GM21786 (cell line): ENCODE results near the gene TMEM52.
A peak's percentile ranks its signal among the peaks of the same experiment; 100 is the strongest.

Experiments used
- ATAC-seq: cut with Tn5 transposase; IDR thresholded peaks from one replicate; pipeline ENCODE4 v1.9.1; 2021; ENCODE audit not compliant: unreplicated experiment

TMEM52 gene

DNA sequence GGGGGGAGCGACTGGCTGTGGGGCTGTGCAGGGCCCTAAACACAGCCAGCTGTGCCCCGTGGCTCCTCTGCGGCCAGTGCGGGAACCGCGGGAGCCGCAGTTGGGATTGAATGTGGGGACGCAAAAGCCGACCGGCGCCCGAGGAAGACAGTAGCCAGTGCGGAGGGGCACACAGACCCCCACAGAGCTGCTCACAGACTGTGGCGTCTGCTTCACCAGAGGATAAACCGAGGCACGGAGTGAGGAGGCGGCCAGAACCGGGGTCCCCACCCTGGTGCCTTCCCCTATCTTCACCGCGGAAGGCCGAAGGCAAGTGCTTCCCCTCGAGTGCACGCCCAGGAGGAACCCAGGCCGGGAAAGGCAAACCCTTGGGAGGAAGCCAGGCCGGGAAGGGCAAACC, 8.7 kb upstream of the TMEM52 start:
- no peak for ATAC-seq

DNA sequence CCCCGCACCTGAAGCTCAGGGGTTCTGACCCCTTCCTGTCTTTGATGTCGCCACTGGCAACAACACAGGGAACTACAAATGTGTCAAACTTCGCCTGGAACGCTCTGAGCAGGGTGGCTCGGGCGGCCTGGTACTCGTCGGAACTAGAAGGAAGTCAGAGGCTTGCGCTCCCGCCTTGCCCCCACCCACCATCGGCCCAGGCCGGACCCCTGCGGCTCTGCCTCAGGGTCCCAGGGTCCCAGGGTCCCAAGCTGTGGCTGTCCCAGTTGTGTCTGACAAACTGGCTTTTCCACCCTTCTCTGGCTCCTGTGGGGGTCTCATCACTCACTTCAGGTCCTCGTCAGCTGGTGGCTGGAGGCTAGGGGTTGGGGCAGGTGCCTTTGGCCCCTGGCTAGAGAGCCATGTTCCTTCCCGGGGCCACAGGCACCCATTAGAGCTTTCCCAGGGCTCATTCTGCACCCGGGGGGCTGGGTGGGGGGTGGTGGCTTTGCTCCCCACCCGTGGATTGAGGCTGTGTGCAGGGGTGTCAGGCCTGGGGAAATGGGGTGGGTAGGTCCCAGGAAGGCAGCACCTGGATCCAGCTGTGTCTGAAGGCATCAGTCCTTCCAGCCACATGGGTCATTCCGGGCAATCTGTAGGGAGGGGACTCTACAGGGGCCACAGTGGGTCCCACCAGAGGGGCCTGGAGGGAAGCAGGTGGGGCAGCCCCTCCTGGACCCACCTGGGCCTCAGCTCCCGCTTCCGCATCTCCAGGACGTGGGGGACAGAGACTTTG, 8.0 kb upstream of the TMEM52 start:
- ATAC-seq: no peak

DNA sequence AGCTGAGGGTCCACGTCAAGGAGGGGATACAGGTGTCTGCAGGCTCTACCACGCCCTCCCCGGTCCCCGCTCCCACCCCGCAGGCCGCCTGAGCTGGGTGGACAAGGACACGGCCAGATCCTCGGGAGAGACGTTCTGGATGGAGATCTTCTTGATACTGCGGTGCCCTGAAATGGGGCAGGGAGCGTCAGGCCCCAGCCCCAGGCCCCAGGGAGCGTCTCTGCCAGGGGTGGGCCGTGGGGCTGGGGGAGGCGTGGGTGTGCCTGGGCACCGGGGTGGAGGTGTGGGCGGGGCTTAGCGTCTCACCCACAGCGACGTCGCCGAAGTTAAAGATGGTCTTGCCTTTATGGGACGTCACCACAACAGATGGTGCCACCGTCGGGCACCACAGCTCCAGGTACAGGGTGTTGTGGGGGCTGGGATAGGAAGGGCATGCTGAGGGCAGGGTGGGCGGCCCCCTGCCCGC, 7.3 kb upstream of the TMEM52 start:
- ATAC-seq: no peak

DNA sequence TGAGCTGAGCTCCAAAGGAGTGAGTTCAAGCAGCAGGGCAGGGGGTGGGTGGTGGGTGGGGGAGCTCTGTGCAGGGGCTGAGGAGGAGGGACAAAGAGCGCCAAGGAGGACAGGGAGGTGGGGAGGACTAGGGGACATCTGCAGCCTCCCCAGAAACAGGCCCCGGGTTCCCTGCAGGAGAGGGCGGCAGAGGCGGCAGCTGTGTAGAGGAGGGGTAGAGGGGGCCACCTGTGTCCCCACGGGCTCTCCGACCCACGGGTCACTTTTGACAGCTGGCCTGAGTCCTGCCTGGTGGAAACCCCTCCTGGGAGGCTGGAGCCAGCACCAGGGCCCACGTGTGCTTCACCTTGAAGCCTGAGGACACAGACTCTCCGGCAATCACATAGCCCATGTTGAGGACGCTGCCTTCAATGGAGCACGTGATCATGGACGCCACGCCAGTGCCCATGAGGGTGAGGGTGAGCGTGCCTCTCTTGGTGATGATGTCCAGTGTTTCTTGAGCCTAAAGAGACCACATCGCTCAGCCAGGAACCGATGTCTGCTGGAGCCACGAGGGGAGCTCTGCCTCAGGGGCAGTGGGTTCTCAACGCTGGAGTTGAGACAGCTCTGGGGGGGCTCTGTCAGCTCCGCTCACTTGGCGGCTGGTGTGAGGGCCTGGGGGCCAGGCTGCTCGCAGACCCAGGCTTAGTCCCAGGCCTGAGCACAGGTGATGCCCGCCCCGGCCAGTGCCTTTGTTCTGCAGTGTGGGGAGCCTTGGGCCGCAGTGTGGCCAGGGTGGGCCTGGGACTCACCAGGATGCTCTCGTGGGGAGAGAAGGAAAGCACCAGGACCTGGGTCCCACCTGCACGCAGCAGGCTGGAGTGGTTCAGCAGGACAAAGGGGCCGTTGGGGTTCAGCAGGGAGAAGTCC, 6.6 kb upstream of the TMEM52 start:
- no peak for ATAC-seq

DNA sequence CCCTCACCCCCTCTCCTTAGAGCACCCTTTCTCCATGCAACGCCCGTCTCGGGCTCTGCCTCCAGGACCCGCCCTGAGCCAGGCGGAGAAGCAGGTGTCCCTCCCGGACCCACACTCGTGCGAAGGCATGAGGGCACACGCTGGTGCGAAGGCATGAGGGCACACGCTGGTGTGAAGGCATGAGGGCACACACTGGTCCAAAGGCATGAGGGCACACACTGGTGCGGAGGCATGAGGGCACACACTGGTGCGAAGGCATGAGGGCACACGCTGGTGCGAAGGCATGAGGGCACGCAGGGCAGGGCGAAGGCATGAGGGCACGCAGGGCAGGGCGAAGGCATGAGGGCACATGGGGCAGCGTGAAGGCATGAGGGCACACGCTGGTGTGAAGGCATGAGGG, 5.8 kb upstream of the TMEM52 start:
- no peak for ATAC-seq

DNA sequence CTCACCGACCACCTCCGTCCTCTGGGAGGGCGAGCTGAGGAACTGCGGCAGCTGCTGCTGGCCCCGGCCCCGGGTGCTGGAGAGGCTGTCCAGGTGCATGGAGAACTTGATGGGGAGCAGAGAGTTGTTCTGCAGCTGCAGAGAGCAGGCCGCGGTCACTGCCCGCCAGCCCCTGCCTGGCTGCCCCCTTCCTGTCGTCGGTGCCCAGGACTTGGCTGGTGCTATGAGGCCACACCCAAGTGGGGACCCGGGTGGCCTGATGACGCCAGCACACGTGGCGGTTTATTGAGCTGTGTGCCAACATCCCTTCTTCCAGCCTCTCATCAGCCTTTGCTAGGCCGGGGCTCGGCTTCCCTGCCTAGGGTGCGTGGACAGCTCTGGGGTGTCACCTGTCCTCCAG, 5.3 kb upstream of the TMEM52 start:
- ATAC-seq: no peak

DNA sequence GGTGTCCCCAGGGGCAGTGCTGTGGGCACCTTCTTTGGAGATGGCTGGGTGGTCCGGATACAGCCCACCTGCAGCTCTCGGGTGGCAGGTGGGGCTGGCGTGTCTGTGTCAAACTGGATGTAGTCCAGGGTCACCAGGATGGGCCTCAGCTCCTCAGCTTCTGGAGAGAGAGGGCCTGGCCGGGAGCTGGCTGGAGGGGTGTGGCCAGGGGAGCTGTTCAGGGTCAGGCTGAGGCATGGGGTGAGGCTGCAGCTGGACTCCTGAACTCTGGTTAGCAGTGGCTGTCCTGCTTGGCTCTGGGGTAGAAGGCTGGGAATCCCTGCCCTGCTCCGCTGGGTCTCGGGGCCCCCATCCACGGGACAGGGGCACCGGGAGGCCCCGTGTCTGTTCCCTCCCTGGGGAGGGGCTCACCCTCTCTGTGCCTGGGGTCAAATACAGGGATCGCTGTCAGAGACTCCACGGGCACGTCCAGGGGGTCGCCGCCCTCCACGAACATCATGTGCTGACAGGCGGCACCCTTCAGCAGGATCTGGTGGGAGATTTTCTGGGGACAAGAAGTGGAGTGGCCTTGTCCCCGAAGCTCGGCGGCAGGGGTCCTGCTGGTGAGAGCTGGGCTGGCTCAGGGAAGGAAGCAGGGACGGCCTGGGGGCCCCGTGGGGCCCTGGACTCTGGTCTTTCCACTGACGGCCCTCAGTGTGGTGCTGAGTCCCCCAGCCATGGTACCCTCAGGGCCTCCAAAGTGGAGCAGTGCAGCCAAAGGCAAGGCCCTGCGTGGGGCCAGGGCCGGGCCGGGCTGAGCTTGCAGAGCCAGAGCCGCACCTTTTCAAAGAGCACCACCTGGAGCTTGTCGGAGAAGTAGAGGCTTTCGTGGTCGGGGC, 4.1 kb upstream of the TMEM52 start:
- no peak for ATAC-seq

DNA sequence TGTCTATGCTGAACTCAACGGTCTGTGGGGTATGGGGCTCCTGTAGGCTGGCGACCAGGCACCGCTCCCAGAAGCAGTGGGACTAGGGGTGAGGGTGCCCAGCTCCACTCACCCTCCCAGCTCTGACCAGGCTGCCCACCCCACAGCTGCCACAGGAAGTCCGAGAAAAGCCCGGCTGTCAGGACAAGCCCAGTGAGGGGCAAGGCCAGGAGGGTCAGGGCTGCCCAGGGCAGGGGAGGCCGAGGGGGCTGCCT, 3.5 kb upstream of the TMEM52 start:
- no peak for ATAC-seq

DNA sequence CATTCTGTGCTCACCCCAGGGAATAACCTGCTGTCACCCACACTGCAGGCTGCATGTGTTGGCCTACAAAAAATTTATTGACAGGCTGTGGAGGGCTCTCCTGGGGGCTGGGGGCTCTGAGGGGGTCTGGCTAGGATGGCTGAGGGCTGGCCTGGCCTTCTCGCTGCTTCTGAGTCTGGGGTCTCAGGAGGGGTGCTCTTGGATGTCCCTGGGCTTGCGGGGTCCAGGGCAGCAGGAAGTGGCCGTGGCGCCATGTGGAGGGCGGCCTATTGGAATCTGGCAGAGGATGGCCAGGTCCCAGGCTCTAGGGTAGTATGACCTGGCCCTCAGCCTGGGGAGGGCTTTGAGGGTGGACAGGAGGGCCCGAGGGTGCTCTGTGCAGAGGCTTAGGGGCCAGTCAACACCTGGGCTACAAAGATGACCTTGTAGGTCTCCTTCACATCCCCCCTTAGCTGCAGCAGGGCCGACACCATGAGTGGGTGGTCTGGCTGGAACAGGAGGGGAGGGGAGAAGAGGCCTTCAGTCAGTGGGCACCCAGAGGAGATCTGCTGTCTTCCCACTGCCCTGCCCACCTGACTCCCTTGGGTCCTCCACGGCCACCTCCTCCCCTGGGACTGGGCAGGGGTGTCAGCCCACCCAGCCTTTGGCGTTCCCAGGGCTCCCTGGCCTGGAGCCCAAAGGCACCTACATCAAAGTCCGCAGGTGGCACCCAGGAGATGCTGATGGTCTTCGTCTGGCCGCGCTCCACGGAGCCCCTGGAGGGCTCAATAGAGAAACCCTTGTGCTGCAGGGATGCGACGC, 3.0 kb upstream of the TMEM52 start:
- no peak for ATAC-seq

DNA sequence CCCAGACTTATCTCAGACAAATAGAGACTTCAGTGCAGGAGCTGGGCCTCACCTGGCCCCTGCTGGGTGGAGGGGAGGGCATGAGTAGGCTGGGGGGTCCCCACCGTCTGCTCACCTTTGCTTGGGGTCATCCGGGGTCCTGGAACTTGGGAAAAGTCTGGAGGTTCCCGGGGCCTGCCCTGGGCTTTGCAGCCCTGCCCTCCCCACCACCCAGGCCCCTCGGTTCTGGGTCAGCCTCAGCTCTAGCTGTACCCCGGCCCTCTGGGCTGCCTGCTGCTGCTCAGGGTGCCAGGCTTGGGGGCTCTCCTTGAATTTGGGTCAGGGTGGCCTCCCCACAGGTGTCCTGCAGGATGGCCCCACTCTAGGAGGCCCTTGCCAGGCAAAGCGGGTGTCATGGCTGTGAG, 2.4 kb upstream of the TMEM52 start:
- ATAC-seq: no peak

DNA sequence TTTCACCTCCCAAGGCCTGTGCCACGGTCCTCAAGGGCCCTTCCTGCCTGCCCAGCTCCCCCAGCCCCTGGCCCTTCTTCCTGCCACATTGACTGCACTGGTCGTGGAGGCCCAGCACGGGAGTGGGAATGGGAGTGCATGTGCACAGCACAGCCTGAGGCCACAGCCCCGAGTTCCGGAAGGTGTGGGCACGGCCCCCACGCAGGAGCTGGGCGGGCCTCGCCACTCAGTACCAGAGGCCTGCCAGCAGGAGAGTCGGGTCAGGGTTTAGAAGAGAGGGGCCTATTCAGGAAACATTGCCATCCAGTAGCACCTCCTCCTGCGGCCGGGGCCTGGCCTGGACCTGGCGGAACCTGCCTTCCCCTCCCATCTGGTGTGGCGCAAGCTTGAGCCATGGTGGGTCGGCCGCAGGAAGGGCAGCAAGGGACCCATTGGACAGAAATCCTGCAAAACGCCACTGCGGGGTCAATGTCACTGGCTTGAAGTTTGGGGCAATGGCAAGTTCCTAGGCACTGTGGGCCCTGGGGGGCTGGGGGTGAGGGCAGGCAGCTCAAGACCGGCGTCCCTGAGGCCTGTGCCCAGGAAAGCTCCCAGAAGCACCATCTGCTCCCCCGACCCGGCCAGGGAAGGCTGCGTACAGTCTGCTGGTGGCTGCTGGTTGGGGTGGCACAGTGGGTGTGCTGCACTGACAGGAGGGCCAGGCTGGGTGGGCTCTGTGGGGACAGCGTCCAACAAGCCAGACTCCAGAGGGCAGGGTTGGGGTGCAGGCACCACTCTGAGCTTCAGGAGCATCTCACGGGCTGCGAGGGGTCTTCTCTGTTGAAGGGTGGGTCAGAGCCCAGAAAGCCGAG, 1.8 kb upstream of the TMEM52 start:
- no peak for ATAC-seq

DNA sequence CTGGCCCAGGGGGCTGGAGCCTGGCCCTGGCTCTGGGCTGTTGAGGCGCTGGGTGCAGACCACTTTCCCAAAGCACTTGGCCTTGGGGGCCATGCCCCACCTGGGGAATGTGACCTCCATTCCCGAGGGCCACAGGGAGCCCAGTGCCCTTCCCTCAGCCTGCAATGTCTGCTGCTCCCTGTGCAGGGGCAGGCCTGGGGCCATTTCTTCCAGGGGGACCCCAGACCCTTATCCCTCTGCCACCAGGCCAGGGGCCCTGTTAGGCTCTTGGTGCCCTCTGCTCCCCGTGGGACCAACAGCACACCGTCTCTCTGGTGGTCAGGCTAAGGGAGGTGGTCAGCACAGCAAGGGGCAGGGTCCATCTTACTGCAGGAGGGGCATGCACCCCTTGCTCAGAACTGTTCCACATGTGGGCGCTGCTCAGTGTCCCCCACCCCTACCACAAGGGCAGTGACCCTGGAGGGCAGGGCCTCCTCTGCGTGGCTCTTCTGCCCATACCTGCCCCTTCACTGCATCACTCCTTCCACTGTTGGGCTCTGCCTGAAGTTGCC, 1.1 kb upstream of the TMEM52 start:
- ATAC-seq: no peak

DNA sequence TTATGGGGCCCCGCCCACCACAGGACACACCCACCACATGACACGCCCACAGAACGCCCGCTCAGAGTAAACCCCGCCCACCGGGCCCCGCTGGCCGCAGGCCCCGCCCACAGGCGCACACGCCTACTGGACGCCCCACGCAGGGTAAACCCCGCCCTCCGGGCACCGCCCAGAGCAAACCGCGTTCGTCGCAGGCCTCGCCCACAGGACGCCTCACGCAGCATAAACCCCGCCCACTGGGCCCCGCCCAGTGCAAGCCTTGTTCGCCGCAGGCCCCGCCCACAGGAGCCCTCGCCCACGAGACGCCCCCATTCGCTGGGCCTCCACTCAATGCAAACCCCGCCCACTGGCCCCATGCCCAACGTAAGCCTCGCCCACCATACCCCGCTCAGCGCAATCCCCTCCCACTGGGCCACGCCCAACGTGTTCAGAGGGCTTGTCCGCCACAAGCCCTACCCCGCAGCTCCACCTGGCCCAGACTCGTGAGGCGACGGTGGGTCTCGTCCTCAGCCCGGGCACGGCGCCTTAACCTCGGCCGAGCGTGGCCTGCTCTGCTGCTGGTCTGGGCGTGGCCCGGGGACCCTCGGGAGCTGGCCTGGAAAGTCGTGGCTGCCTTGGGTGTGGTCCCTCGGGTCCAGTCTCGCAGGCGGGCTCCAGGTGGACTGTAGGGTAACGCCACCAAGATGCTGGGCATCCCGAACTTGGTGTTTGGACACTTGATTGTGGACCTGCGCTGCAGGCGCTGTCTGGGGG, 401 bp upstream of the TMEM52 start:
- ATAC-seq: peak; percentile 84

DNA sequence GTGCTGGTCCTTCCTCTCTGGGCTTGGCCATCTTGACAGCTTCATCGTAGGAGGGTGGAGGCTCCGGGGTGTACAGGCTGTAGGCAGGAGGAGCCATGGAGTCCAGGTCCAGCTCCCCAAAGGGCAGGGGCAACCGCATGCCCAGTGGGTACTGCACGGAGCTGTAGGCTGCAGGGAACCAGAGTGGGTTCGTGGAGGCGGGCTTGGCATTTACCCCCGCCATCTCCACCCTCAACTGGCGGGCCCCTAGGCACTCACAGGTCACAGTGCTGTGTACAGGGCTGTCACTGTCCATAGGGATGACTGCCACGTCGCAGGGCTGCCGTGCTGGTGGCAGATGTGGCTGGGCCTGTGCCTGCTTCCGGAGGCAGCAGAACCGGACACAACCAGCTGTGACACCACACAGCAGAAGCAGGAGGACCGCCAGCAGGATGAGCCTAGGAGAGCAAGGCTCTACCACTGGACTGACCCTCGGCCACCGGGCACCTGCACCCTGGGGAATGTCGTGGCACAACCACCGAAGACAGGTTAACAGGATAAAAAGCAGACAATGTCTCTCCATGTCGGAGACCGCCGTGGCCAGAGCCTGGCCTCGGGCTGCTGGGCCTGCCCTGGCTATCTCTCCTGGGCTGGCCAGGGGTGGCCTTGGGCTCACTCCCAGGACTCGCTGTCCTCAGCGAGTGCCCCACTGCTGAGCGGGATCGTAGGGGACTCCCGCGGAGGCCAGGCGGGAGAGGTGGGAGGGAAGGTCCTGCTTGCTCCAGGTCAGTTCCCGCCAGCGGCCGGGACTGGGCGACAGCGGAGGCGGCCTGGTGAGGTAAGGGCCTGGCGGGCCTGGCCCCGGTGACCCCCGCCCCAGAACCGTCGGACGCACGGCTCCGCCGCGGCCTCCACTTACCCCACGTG, 831 bp downstream of the TMEM52 start:
- no peak for ATAC-seq

DNA sequence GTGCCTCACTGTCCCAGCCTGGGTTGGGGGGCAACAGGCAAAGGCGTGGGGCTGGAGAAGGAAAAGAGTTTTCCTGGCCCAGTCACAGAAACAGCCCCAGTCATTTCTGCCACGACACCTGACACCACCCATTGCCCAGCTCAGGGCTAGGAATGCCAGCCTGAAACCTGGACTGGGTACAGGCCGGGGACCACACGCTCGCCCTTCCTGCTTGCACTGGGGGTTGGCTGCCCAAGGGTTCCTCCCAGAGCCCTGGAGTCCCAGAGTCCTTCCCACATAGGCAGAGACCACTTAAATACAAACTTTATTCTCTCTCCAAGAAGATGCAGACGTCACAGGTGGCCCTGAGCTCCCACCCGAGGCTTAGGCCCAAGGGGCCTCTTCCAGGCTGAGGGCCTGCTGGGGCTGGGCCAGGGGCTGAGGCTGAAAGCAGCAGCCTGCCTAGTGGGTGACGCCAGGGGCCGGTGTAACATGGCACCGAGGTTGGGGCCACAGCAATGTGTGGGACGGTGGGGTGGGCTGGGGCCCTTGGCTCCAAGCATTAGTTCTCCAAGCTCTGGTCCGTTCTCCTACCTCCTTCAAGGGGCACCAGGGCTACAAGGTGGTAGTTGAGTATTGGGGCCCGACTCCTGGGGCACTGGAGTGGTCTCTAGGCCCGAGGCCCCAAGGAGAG, 1.6 kb downstream of the TMEM52 start:
- no peak for ATAC-seq

DNA sequence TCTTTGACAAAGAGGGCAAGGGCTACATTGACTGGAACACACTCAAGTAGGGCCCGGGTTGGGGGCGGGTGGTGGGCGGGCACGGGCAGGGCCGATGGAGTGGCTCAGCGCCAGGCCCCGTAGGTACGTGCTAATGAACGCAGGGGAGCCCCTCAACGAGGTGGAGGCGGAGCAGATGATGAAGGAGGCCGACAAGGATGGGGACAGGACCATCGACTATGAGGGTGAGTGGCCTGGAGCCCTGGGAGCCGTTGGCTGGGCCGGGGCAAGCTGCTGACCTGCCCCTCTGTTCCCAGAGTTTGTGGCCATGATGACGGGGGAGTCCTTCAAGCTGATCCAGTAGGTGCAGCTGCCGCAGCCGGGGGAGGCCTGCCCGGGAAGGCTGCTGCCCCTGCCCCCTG, 2.2 kb downstream of the TMEM52 start:
- no peak for ATAC-seq
